ENCODE measurements around the gene DQX1. TPM values are rescaled to one million over a fixed set of nuclear protein-coding genes. Genes with fewer than 3 reads are reported as not detected.

Gene DQX1
- total and polyA plus RNA-seq, 9 of the 15 experiments (the other 6 are each of a cell fraction or from before 2014, with no cell fraction given), result 0.04 to 0.38 (median 0.18) TPM; not detected in 1

GRCh38 chr2:74502720-74503505 is 23.1 kb downstream of the DQX1 start (continued):
- TF ChIP-seq ZBTB33 (CRISPR knock-in tag; IDR thresholded peaks at IDR 0.05) (no peak), FIP1L1 (IDR thresholded peaks at IDR 0.05; ENCODE audit: low read depth, low read length, poor library complexity, severe bottlenecking) (peak; percentile 28), RBM14 (IDR thresholded peaks at IDR 0.05; ENCODE audit: borderline replicate concordance, insufficient read depth, low read depth, low read length) (0 out of 2 replicates have a peak, but pooled peaks have one; percentile 31), ZNF175 (CRISPR knock-in tag; IDR thresholded peaks at IDR 0.05; ENCODE audit: low read depth) (no peak), ASH1L (IDR thresholded peaks at IDR 0.05; ENCODE audit: borderline replicate concordance, low read depth, partially characterized antibody) (no peak), SNRNP70 (optimal IDR thresholded peaks at IDR 0.05; ENCODE audit: low read depth, low read length) (no peak), NONO (IDR thresholded peaks at IDR 0.05; ENCODE audit: low read depth in 2 of 2, low read length in 1 of 2) (0 out of 4 replicates have a peak, but pooled peaks of 1 of the 2 experiments have one; percentile 20), KDM1A (IDR thresholded peaks at IDR 0.05) (no peak), BACH1 (tag; IDR thresholded peaks at IDR 0.05) (no peak), NFIX (CRISPR knock-in tag; IDR thresholded peaks at IDR 0.05; ENCODE audit: low read depth) (no peak), SAFB2 (IDR thresholded peaks at IDR 0.05; ENCODE audit: borderline replicate concordance, low read depth, low read length, severe bottlenecking) (no peak), C11orf30 (IDR thresholded peaks at IDR 0.05; ENCODE audit: low read depth) (no peak)
- TF ChIP-seq, protein P1, sequence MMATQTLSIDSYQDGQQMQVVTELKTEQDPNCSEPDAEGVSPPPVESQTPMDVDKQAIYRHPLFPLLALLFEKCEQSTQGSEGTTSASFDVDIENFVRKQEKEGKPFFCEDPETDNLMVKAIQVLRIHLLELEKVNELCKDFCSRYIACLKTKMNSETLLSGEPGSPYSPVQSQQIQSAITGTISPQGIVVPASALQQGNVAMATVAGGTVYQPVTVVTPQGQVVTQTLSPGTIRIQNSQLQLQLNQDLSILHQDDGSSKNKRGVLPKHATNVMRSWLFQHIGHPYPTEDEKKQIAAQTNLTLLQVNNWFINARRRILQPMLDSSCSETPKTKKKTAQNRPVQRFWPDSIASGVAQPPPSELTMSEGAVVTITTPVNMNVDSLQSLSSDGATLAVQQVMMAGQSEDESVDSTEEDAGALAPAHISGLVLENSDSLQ (IDR thresholded peaks at IDR 0.05), result peak; percentile 67
- TF ChIP-seq, protein P2, sequence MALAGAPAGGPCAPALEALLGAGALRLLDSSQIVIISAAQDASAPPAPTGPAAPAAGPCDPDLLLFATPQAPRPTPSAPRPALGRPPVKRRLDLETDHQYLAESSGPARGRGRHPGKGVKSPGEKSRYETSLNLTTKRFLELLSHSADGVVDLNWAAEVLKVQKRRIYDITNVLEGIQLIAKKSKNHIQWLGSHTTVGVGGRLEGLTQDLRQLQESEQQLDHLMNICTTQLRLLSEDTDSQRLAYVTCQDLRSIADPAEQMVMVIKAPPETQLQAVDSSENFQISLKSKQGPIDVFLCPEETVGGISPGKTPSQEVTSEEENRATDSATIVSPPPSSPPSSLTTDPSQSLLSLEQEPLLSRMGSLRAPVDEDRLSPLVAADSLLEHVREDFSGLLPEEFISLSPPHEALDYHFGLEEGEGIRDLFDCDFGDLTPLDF (CRISPR knock-in tag; IDR thresholded peaks at IDR 0.05), result peak; percentile 59; the same call in 1 of the 2 replicates

All from K562 (cell line).